ENCODE data around the gene UBA1.
A peak's percentile ranks its signal among the peaks of the same experiment; 100 is the strongest.

The UBA1 gene

DNA sequence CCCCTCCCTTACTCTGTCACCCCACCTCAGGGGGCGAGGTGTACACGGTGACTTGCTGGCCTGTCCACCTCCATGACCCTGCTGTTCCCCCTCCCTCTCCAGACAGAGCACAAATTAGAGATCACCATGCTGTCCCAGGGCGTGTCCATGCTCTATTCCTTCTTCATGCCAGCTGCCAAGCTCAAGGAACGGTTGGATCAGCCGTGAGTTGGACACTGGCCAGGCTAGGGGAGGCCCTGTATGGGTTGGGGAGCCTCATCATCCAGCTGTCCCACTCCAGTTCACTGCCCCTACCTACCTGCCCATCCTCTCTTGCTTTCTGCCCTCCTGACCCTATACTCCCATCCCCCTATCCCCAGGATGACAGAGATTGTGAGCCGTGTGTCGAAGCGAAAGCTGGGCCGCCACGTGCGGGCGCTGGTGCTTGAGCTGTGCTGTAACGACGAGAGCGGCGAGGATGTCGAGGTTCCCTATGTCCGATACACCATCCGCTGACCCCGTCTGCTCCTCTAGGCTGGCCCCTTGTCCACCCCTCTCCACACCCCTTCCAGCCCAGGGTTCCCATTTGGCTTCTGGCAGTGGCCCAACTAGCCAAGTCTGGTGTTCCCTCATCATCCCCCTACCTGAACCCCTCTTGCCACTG, 20.9 kb downstream of the UBA1 start:
- no peak overlapping the region for H3K9ac ChIP-seq (ENCODE audit: low read length)
- H3K4me2 ChIP-seq (ENCODE audit: low read length): no peak overlapping the region
- H3K9me3 ChIP-seq (ENCODE audit: low read length): no peaks in the 10 kb centered on the region
- peaks cover 9% of the 10 kb centered on the region for H3K79me2 ChIP-seq (ENCODE audit: insufficient read depth, low read length)
- no peaks in the 10 kb centered on the region for H3K27me3 ChIP-seq (ENCODE audit: insufficient read depth, low read length)
- H3F3A ChIP-seq (ENCODE audit: insufficient read depth, low read length): peaks cover 3% of the 10 kb centered on the region; the same call in 1 of the 2 replicates
- no peak overlapping the region for H2AFZ ChIP-seq (ENCODE audit: low read length)
- H3K27ac ChIP-seq (ENCODE audit: low read depth, low read length, poor library complexity, severe bottlenecking): no peak overlapping the region
- H4K20me1 ChIP-seq (ENCODE audit: insufficient read depth, low read length): no peaks in the 10 kb centered on the region
- TF ChIP-seq CTCF (IDR thresholded peaks at IDR 0.05; ENCODE audit: low read length): no peak
- TF ChIP-seq EZH2 (IDR thresholded peaks at IDR 0.05; ENCODE audit: borderline replicate concordance, low read length): no peak
- peaks cover 69% of the 10 kb centered on the region for H3K36me3 ChIP-seq (ENCODE audit: insufficient read depth, low read length)
- H3K4me3 ChIP-seq (ENCODE audit: low read depth, low read length, poor library complexity, severe bottlenecking): no peak overlapping the region
- H3K9me2 ChIP-seq (ENCODE audit: low read depth, low read length): no peaks in the 10 kb centered on the region
- peaks cover 14% of the 10 kb centered on the region for H3K4me1 ChIP-seq (ENCODE audit: insufficient read depth, low read length, severe bottlenecking)

- Histone ChIP-seq H3K9me2 (ENCODE audit: low read depth, low read length) (no peaks in the 10 kb centered on the region), H3F3A (ENCODE audit: insufficient read depth, low read length) (peaks cover 3% of the 10 kb centered on the region; the same call in 1 of the 2 replicates), H3K79me2 (ENCODE audit: insufficient read depth, low read length) (peaks cover 17% of the 10 kb centered on the region), H3K36me3 (ENCODE audit: insufficient read depth, low read length) (peaks cover 60% of the 10 kb centered on the region), H3K4me2 (ENCODE audit: low read length) (no peak overlapping the region), H4K20me1 (ENCODE audit: insufficient read depth, low read length) (no peaks in the 10 kb centered on the region), H3K9me3 (ENCODE audit: low read length) (no peaks in the 10 kb centered on the region), H3K9ac (ENCODE audit: low read length) (no peak overlapping the region), H3K4me1 (ENCODE audit: insufficient read depth, low read length, severe bottlenecking) (peaks cover 22% of the 10 kb centered on the region), H3K27me3 (ENCODE audit: insufficient read depth, low read length) (no peaks in the 10 kb centered on the region), H3K27ac (ENCODE audit: low read depth, low read length, poor library complexity, severe bottlenecking) (no peak overlapping the region), H3K4me3 (ENCODE audit: low read depth, low read length, poor library complexity, severe bottlenecking) (no peak overlapping the region), H2AFZ (ENCODE audit: low read length) (no peak overlapping the region)
- TF ChIP-seq CTCF (IDR thresholded peaks at IDR 0.05; ENCODE audit: low read length) (no peak), EZH2 (IDR thresholded peaks at IDR 0.05; ENCODE audit: borderline replicate concordance, low read length) (no peak)
Observed at GRCh38 chrX:47215291-47215900, 21.8 kb downstream of the UBA1 start.

- Histone ChIP-seq H3F3A (ENCODE audit: insufficient read depth, low read length) (peaks cover 3% of the 10 kb centered on the region; the same call in 1 of the 2 replicates), H3K27me3 (ENCODE audit: insufficient read depth, low read length) (no peaks in the 10 kb centered on the region), H4K20me1 (ENCODE audit: insufficient read depth, low read length) (no peaks in the 10 kb centered on the region), H3K4me3 (ENCODE audit: low read depth, low read length, poor library complexity, severe bottlenecking) (no peak overlapping the region), H3K9me2 (ENCODE audit: low read depth, low read length) (no peaks in the 10 kb centered on the region), H3K4me2 (ENCODE audit: low read length) (peak overlapping the region; percentile 61; the same call in 1 of the 2 replicates), H3K9ac (ENCODE audit: low read length) (no peak overlapping the region), H3K9me3 (ENCODE audit: low read length) (no peaks in the 10 kb centered on the region), H3K27ac (ENCODE audit: low read depth, low read length, poor library complexity, severe bottlenecking) (peak overlapping the region; percentile 85), H3K36me3 (ENCODE audit: insufficient read depth, low read length) (peaks cover 52% of the 10 kb centered on the region), H3K79me2 (ENCODE audit: insufficient read depth, low read length) (peaks cover 27% of the 10 kb centered on the region), H2AFZ (ENCODE audit: low read length) (no peak overlapping the region), H3K4me1 (ENCODE audit: insufficient read depth, low read length, severe bottlenecking) (peaks cover 27% of the 10 kb centered on the region)
- TF ChIP-seq EZH2 (IDR thresholded peaks at IDR 0.05; ENCODE audit: borderline replicate concordance, low read length) (no peak), CTCF (IDR thresholded peaks at IDR 0.05; ENCODE audit: low read length) (no peak)
Observed at GRCh38 chrX:47216393-47216925, 22.8 kb downstream of the UBA1 start.

Data from OCI-LY1 (cell line).